ENCODE results near the gene DUT.

GRCh38 chr15:48334260-48334659 lies 3.0 kb downstream of the DUT start:
- TF ChIP-seq CTCF (IDR thresholded peaks at IDR 0.05; ENCODE audit: insufficient read depth, low read depth, low read length) = no peak
- no peak for TF ChIP-seq EZH2 (IDR thresholded peaks at IDR 0.05; ENCODE audit: insufficient read depth, low read length)
